ENCODE data around the gene PREX1. TPM values are rescaled to one million over a fixed set of nuclear protein-coding genes. Genes with fewer than 3 reads are reported as not detected.

Gene PREX1
- total and polyA plus RNA-seq, 2 donors (not counting 3 experiments of a cell fraction or from before 2014, with no cell fraction given), result 51.3 to 72.9 TPM

DNA sequence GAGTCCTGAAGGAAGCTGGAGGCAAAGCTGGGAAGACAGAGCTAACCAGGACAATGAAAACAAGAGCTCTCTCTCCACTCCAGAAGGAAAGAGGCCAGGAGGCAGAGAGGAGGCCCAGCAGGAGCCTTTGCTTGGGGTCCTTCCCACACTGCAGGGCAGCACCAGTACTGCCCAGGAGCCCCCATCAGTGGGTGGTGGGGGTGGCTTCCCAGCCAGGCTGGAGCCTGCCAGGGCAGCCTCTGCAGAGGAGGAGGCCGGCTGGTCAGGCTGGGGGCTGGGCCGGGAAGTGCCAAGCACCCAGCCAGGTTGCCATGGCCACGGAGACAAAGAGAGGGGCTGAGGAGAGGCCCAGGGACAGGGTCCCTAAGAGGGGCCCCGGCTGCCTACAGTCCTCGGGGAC lies 33.4 kb downstream of the PREX1 start:
- Histone ChIP-seq H3K4me3 (replicated peaks in 1 of 3; ENCODE audit: insufficient read depth in 1 of 3, low read depth in 1 of 3, low read length in 3 of 3) (no peak overlapping the region), H3K27ac (ENCODE audit: insufficient read depth, low read depth, low read length) (no peak overlapping the region), H2AFZ (ENCODE audit: low read depth, low read length) (no peak overlapping the region), H3K9me1 (replicated peaks; ENCODE audit: control insufficient read depth, extremely low read depth, insufficient read depth, low read length) (no peaks in the 10 kb centered on the region), H3K36me3 (ENCODE audit: control insufficient read depth in 2 of 2, extremely low read depth in 1 of 2, insufficient read depth in 2 of 2, low read length in 2 of 2) (no peaks in the 10 kb centered on the region), H3K79me2 (ENCODE audit: control insufficient read depth, insufficient read depth, low read length) (peaks cover 96% of the 10 kb centered on the region), H3K4me2 (ENCODE audit: insufficient read depth, low read length) (no peak overlapping the region), H3K27me3 (ENCODE audit: control insufficient read depth in 2 of 2, insufficient read depth in 2 of 2, low read length in 2 of 2) (no peaks in the 10 kb centered on the region), H3K9ac (replicated peaks; ENCODE audit: extremely low read depth, insufficient read depth, low read length) (no peak overlapping the region), H3K4me1 (ENCODE audit: control insufficient read depth, extremely low read depth, insufficient read depth, low read length) (peaks cover 12% of the 10 kb centered on the region), H3K9me3 (replicated peaks; ENCODE audit: control insufficient read depth, insufficient read depth, low read length) (no peaks in the 10 kb centered on the region), H4K20me1 (replicated peaks; ENCODE audit: control insufficient read depth, extremely low read depth, insufficient read depth, low read length) (peaks cover 6% of the 10 kb centered on the region)
- TF ChIP-seq EZH2 (IDR thresholded peaks at IDR 0.05; ENCODE audit: borderline replicate concordance, low read depth, low read length, severe bottlenecking) (no peak), FOS (IDR thresholded peaks at IDR 0.05; ENCODE audit: borderline replicate concordance, insufficient read depth, low read length) (no peak), POLR2A (IDR thresholded peaks at IDR 0.05; ENCODE audit: low read depth, low read length) (no peak), MYC (IDR thresholded peaks at IDR 0.05; ENCODE audit: low read depth, low read length) (no peak), GATA2 (IDR thresholded peaks at IDR 0.05; ENCODE audit: insufficient read depth, insufficient read length, low read depth, low read length) (no peak), POLR2AphosphoS5 (IDR thresholded peaks at IDR 0.05; ENCODE audit: insufficient read depth, low read depth, low read length) (no peak), JUN (IDR thresholded peaks at IDR 0.05; ENCODE audit: borderline replicate concordance, insufficient read depth, insufficient read length, low read depth) (no peak)
- TF ChIP-seq, protein P1, sequence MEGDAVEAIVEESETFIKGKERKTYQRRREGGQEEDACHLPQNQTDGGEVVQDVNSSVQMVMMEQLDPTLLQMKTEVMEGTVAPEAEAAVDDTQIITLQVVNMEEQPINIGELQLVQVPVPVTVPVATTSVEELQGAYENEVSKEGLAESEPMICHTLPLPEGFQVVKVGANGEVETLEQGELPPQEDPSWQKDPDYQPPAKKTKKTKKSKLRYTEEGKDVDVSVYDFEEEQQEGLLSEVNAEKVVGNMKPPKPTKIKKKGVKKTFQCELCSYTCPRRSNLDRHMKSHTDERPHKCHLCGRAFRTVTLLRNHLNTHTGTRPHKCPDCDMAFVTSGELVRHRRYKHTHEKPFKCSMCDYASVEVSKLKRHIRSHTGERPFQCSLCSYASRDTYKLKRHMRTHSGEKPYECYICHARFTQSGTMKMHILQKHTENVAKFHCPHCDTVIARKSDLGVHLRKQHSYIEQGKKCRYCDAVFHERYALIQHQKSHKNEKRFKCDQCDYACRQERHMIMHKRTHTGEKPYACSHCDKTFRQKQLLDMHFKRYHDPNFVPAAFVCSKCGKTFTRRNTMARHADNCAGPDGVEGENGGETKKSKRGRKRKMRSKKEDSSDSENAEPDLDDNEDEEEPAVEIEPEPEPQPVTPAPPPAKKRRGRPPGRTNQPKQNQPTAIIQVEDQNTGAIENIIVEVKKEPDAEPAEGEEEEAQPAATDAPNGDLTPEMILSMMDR (IDR thresholded peaks at IDR 0.05; ENCODE audit: extremely low read depth in 1 of 2, insufficient read depth in 1 of 2, low read depth in 1 of 2, low read length in 2 of 2), result no peak
- TF ChIP-seq, protein P2, sequence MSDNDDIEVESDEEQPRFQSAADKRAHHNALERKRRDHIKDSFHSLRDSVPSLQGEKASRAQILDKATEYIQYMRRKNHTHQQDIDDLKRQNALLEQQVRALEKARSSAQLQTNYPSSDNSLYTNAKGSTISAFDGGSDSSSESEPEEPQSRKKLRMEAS (IDR thresholded peaks at IDR 0.05; ENCODE audit: insufficient read depth, insufficient read length), result no peak
- ChIA-PET CTCF (no interaction called here), POLR2A (interaction anchor here (0.6 kb wide), 1 partner anchor 1140 kb away, joined by 3 read pairs; no protein-coding TSS in a partner anchor)
- intact Hi-C loops (cut with micrococcal nuclease), result no loop called here
- BruUV-seq (replicated peaks), result no TSS peak
- dilution Hi-C loops (cut with MboI; ENCODE audit: extremely low pct_ligation_motif_present, low sequenced_read_pairs), result no loop called here
- DNase-seq (ENCODE audit: low read depth, low spot score) (no peak), FAIRE-seq (no peak)
